Right lobe of liver (tissue), 6 donors: ENCODE measurements around the gene PCNX2. TPM values are rescaled to one million over a fixed set of nuclear protein-coding genes. Genes with fewer than 3 reads are reported as not detected.

Experiments
- ATAC-seq, 4 donors: fragments of 200-7000 bp; cut with Tn5 transposase; one replicate each; pipeline ENCODE4 v1.9.1; 2020; ENCODE audit warnings: mild to moderate bottlenecking in 4 of 4, moderate library complexity in 4 of 4
- DNase-seq, 3 donors: peaks; one replicate each; pipeline ENCODE4 v3.0.0-alpha.2; 2020
- H3K27ac ChIP-seq, 3 donors: fragments of 200-600 bp; one replicate each; pipeline ENCODE4 v1.8.0; 2022
- H3K27me3 ChIP-seq, 2 donors: fragments of 200-600 bp; one replicate each; pipeline ENCODE4 v1.8.0; 2022
- H3K36me3 ChIP-seq, 4 donors: fragments of 200-600 bp; sonication (generic) in 1 of 4; one replicate each; pipeline versions ENCODE4 v1.5.1 to v1.8.0; 2017 to 2022; ENCODE audit warnings: control low read depth in 1 of 4
- H3K4me1 ChIP-seq, 4 donors: fragments of 200-600 bp; sonication (generic) in 1 of 4; one replicate each; pipeline versions ENCODE4 v1.5.1 to v1.8.0; 2017 to 2022; ENCODE audit warnings: control low read depth in 1 of 4
- H3K4me3 ChIP-seq, 3 donors: fragments of 200-600 bp; one replicate each; pipeline ENCODE4 v1.8.0; 2022
- H3K9me3 ChIP-seq, 4 donors: fragments of 200-600 bp; sonication (generic) in 1 of 4; one replicate each; pipeline versions ENCODE4 v1.5.1 to v1.8.0; 2017 to 2022; ENCODE audit warnings: control low read depth in 1 of 4
- CTCF ChIP-seq, 4 donors: fragments of 200-600 bp in 3 of 4; fragments of 450-650 bp in 1 of 4; IDR thresholded peaks; one replicate each; pipeline versions ENCODE4 v1.5.1 to v1.8.0; 2016 to 2022; ENCODE audit warnings: antibody characterized with exemption in 4 of 4, mild to moderate bottlenecking in 2 of 4
- POLR2A ChIP-seq: fragments of 450-650 bp; IDR thresholded peaks from one replicate; pipeline ENCODE4 v1.6.1; 2017; ENCODE audit warnings: antibody characterized with exemption, mild to moderate bottlenecking
- WGBS: methylation state at CpG from one replicate; pipeline ENCODE4 v1.1.6; 2018; ENCODE audit warnings: low coverage, low lambda C conversion rate; ENCODE audit not compliant: insufficient coverage; ENCODE audit errors: missing lambda C conversion rate; 5-methylcytosine and 5-hydroxymethylcytosine counted together
- intact Hi-C, 2 donors: fragments of 100-400 bp; cut with DNase I; formaldehyde crosslinking; loops; one replicate each; pipeline versions ENCODE4 v1.11.2 to v1.14.1; 2022
- total RNA-seq, 6 experiments: library from RNA; depleted of rRNA in 2 of 6; stranded (reverse); fragments of >200 nt in 2 of 6; fragmentation: NEBNext Ultra II Directional in 3 of 6; extraction: Animal tissue kit (Norgen Biotek cat#: 25700) in 3 of 6; gene quantifications; one replicate each; pipeline versions ENCODE4 v1.1.0 to v1.2.4, GENCODE V29; 2016 to 2023
- donor health status: DM: no; HTN: yes; CAD: no.
- donor health status: DM: no; HTN: no; CAD: no.
- donor health status: DM: no; HTN: no; CAD: no.
- donor health status: DM: no; HTN: yes; CAD: no.
- donor health status: DM: no; HTN: yes; CAD: no.

PCNX2 gene
- total RNA-seq, 6 experiments from 2014 or later: 0.35 to 3.4 (median 0.82) TPM

- H3K9me3 ChIP-seq: no peaks in the 10 kb centered on the region
- 94% methylated on average over 2 of the region's 6 CpGs for WGBS
- H3K36me3 ChIP-seq: peaks cover 0 to 2% (median 0%) of the 10 kb centered on the region in 4 donors
- intact Hi-C loops: no loop called here
- no peaks in the 10 kb centered on the region for H3K27me3 ChIP-seq
- no peak for ATAC-seq
- H3K27ac ChIP-seq: no peak overlapping the region
- no peak for TF ChIP-seq POLR2A
- no peak for TF ChIP-seq CTCF (IDR thresholded peaks at IDR 0.05)
- no peak overlapping the region for H3K4me3 ChIP-seq
- H3K4me1 ChIP-seq: no peaks in the 10 kb centered on the region
- DNase-seq: no peak
Measured at GRCh38 chr1:232979558-232979957, 316.0 kb downstream of the PCNX2 start.

DNA sequence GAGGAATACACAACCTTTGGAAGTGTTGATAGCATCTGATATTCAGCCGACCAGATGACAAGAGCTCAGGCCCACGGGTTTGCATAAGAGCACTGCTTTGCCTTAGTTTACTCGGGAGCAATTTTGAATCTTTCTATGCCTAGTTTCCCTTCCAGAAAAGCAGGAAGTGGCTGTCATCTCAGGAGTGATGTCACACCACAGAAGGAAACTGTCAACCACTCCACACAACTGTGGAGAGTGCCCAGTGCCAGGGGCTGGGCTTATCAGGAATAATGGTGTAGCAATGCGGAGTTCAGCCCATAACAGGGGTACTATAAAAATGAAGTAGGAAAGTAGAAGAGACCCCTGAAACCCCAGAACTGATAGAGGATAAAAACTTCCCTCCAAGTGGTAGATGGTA lies 316.7 kb downstream of the PCNX2 start:
- H3K9me3 ChIP-seq: no peaks in the 10 kb centered on the region
- H3K27ac ChIP-seq: no peak overlapping the region
- DNase-seq (no peak), ATAC-seq (no peak)
- H3K27me3 ChIP-seq: no peaks in the 10 kb centered on the region
- H3K4me1 ChIP-seq: no peaks in the 10 kb centered on the region
- intact Hi-C loops: no loop called here
- H3K36me3 ChIP-seq: peaks cover 0 to 5% (median 0%) of the 10 kb centered on the region in 4 donors
- H3K4me3 ChIP-seq: no peak overlapping the region
- TF ChIP-seq CTCF (IDR thresholded peaks at IDR 0.05) (no peak), POLR2A (no peak)
- WGBS: 68% methylated on average over 4 of the region's 4 CpGs

GRCh38 chr1:232978091-232978634 lies 317.4 kb downstream of the PCNX2 start:
- Histone ChIP-seq H3K4me1 (no peaks in the 10 kb centered on the region), H3K27ac (no peak overlapping the region), H3K9me3 (no peaks in the 10 kb centered on the region), H3K4me3 (no peak overlapping the region), H3K27me3 (no peaks in the 10 kb centered on the region), H3K36me3 (peaks cover 0 to 8% (median 0%) of the 10 kb centered on the region in 4 donors)
- no peak for ATAC-seq
- WGBS: 50% methylated on average over 8 of the region's 8 CpGs
- intact Hi-C loops: no loop called here
- no peak for DNase-seq
- TF ChIP-seq CTCF (IDR thresholded peaks at IDR 0.05): no peak
- no peak for TF ChIP-seq POLR2A

GRCh38 chr1:232974971-232975370 lies 320.6 kb downstream of the PCNX2 start:
- Histone ChIP-seq H3K27me3 (no peaks in the 10 kb centered on the region), H3K9me3 (no peaks in the 10 kb centered on the region), H3K4me3 (no peak overlapping the region), H3K4me1 (no peaks in the 10 kb centered on the region), H3K36me3 (peaks cover 0 to 23% (median 11%) of the 10 kb centered on the region in 4 donors), H3K27ac (no peak overlapping the region)
- no peak for ATAC-seq
- intact Hi-C loops: no loop called here
- 97% methylated on average over 3 of the region's 3 CpGs for WGBS
- DNase-seq: no peak
- TF ChIP-seq POLR2A (no peak), CTCF (IDR thresholded peaks at IDR 0.05) (no peak)
